Measurements from ENCODE around the gene NDUFB6. TPM values are rescaled to one million over a fixed set of nuclear protein-coding genes. Genes with fewer than 3 reads are reported as not detected.
A peak's percentile ranks its signal among the peaks of the same experiment; 100 is the strongest.
"Not testable (repeated sequence)": the region's sequence is repeated elsewhere in the genome, so short reads cannot be mapped to it uniquely, and the experiment has no call there.

NDUFB6 gene
- total RNA-seq, 1 experiment from 2014 or later, result 74.6 TPM

GRCh38 chr9:32551276-32552051, 21.5 kb downstream of the NDUFB6 start:
- no peaks in the 10 kb centered on the region for H3K4me1 ChIP-seq
- POLR2A ChIA-PET, result interaction anchor here (0.9 to 1.5 kb wide), 4 partner anchors 21 to 473 kb away, joined by 3 to 7 read pairs (median 6); partner anchors contain the start of genes ACO1, DNAJA1, NDUFB6 and RIGI
- no peaks in the 10 kb centered on the region for H3K9me3 ChIP-seq
- H3K36me3 ChIP-seq (ENCODE audit: control insufficient read depth, insufficient read depth, low read length), result no peaks in the 10 kb centered on the region
- no peaks in the 10 kb centered on the region for H3K27me3 ChIP-seq (replicated peaks; ENCODE audit: control insufficient read depth, insufficient read depth, low read length)
- Mint-ChIP-seq H3K9me3 (ENCODE audit: unreplicated experiment) (no peaks in the 10 kb centered on the region), H3K4me1 (ENCODE audit: low read depth, unreplicated experiment) (peaks cover 7% of the 10 kb centered on the region), H3K27ac (ENCODE audit: unreplicated experiment) (peak overlapping the region; percentile 96), H3K27me3 (ENCODE audit: insufficient read depth, unreplicated experiment) (no peaks in the 10 kb centered on the region), H3K4me3 (ENCODE audit: unreplicated experiment) (peak overlapping the region; percentile 93), H3K36me3 (ENCODE audit: insufficient read depth, unreplicated experiment) (peaks cover 31% of the 10 kb centered on the region)
- TF ChIP-seq CTCF (IDR thresholded peaks at IDR 0.05; ENCODE audit: insufficient read depth in 1 of 2, low read depth in 1 of 2, low read length in 1 of 2, severe bottlenecking in 1 of 2, unreplicated experiment in 1 of 2), result no peak
- H3K4me3 ChIP-seq (ENCODE audit: low read depth, low read length), result peak overlapping the region; percentile 87
- CTCF ChIA-PET, result interaction anchor here (1.3 to 3.1 kb wide), 5 partner anchors 21 to 172 kb away, joined by 3 to 25 read pairs (median 17); partner anchors contain the start of genes NDUFB6 and RIGI
- peak; percentile 18 to 58 for DNase-seq
- no TSS peak for BruUV-seq (replicated peaks)
- intact Hi-C loops (cut with micrococcal nuclease; ENCODE audit: unreplicated experiment), result loop anchor here (1.0 kb wide), 2 partner anchors 21 to 167 kb away; partner anchors contain the start of gene ACO1

- Mint-ChIP-seq H3K4me1 (ENCODE audit: low read depth, unreplicated experiment) (peaks cover 7% of the 10 kb centered on the region), H3K36me3 (ENCODE audit: insufficient read depth, unreplicated experiment) (peaks cover 31% of the 10 kb centered on the region), H3K27ac (ENCODE audit: unreplicated experiment) (peak overlapping the region; percentile 96), H3K9me3 (ENCODE audit: unreplicated experiment) (no peaks in the 10 kb centered on the region), H3K4me3 (ENCODE audit: unreplicated experiment) (peak overlapping the region; percentile 93), H3K27me3 (ENCODE audit: insufficient read depth, unreplicated experiment) (no peaks in the 10 kb centered on the region)
- H3K9me3 ChIP-seq, result no peaks in the 10 kb centered on the region
- ChIA-PET POLR2A (interaction anchor here (0.9 to 1.5 kb wide), 3 partner anchors 22 to 474 kb away, joined by 5 to 7 read pairs (median 6); partner anchors contain the start of genes ACO1, DNAJA1 and NDUFB6), CTCF (interaction anchor here (1.3 to 3.1 kb wide), 7 partner anchors 22 to 172 kb away, joined by 3 to 25 read pairs (median 11); partner anchors contain the start of genes ACO1, NDUFB6 and RIGI)
- H3K4me3 ChIP-seq (ENCODE audit: low read depth, low read length), result peak overlapping the region; percentile 87
- BruUV-seq (replicated peaks), result no TSS peak
- no peaks in the 10 kb centered on the region for H3K36me3 ChIP-seq (ENCODE audit: control insufficient read depth, insufficient read depth, low read length)
- H3K4me1 ChIP-seq, result no peaks in the 10 kb centered on the region
- no peaks in the 10 kb centered on the region for H3K27me3 ChIP-seq (replicated peaks; ENCODE audit: control insufficient read depth, insufficient read depth, low read length)
- DNase-seq, result peak; percentile 96 to 97
- intact Hi-C loops (cut with micrococcal nuclease; ENCODE audit: unreplicated experiment), result loop anchor here (1.0 kb wide), 1 partner anchor 24 kb away; the partner anchor contains the start of gene RIGI
- TF ChIP-seq CTCF (IDR thresholded peaks at IDR 0.05; ENCODE audit: insufficient read depth in 1 of 2, low read depth in 1 of 2, low read length in 1 of 2, severe bottlenecking in 1 of 2, unreplicated experiment in 1 of 2), result no peak
Measured at GRCh38 chr9:32550562-32551275, 22.2 kb downstream of the NDUFB6 start.

- BruUV-seq (replicated peaks), result TSS peak; percentile 22
- Mint-ChIP-seq H3K27ac (ENCODE audit: unreplicated experiment) (peak overlapping the region; percentile 96), H3K4me1 (ENCODE audit: low read depth, unreplicated experiment) (peaks cover 7% of the 10 kb centered on the region), H3K9me3 (ENCODE audit: unreplicated experiment) (no peaks in the 10 kb centered on the region), H3K36me3 (ENCODE audit: insufficient read depth, unreplicated experiment) (peaks cover 31% of the 10 kb centered on the region), H3K27me3 (ENCODE audit: insufficient read depth, unreplicated experiment) (no peaks in the 10 kb centered on the region), H3K4me3 (ENCODE audit: unreplicated experiment) (peak overlapping the region; percentile 93)
- ChIA-PET POLR2A (interaction anchor here (0.9 to 1.5 kb wide), 3 partner anchors 22 to 475 kb away, joined by 5 to 7 read pairs (median 6); partner anchors contain the start of genes ACO1, DNAJA1 and NDUFB6), CTCF (interaction anchor here (1.3 to 3.1 kb wide), 7 partner anchors 22 to 171 kb away, joined by 3 to 25 read pairs (median 11); partner anchors contain the start of genes ACO1, NDUFB6 and RIGI)
- no peaks in the 10 kb centered on the region for H3K27me3 ChIP-seq (replicated peaks; ENCODE audit: control insufficient read depth, insufficient read depth, low read length)
- peak in 1 of 2 experiments; percentile 7 for TF ChIP-seq CTCF (IDR thresholded peaks at IDR 0.05; ENCODE audit: insufficient read depth in 1 of 2, low read depth in 1 of 2, low read length in 1 of 2, severe bottlenecking in 1 of 2, unreplicated experiment in 1 of 2)
- H3K4me3 ChIP-seq (ENCODE audit: low read depth, low read length), result peak overlapping the region; percentile 87
- no peaks in the 10 kb centered on the region for H3K36me3 ChIP-seq (ENCODE audit: control insufficient read depth, insufficient read depth, low read length)
- intact Hi-C loops (cut with micrococcal nuclease; ENCODE audit: unreplicated experiment), result loop anchor here (1.0 kb wide), 1 partner anchor 24 kb away; the partner anchor contains the start of gene RIGI
- H3K4me1 ChIP-seq, result no peaks in the 10 kb centered on the region
- H3K9me3 ChIP-seq, result no peaks in the 10 kb centered on the region
- peak in 1 of 2 experiments; percentile 14 for DNase-seq
Measured at GRCh38 chr9:32550150-32550561, 22.8 kb downstream of the NDUFB6 start.

- H3K4me1 ChIP-seq; H3K4me3 ChIP-seq (ENCODE audit: low read depth, low read length); H3K36me3 ChIP-seq (ENCODE audit: control insufficient read depth, insufficient read depth, low read length); POLR2A ChIA-PET; BruUV-seq (replicated peaks); H3K4me3 Mint-ChIP-seq (ENCODE audit: unreplicated experiment); H3K4me1 Mint-ChIP-seq (ENCODE audit: low read depth, unreplicated experiment); intact Hi-C loops (cut with micrococcal nuclease; ENCODE audit: unreplicated experiment); H3K9me3 Mint-ChIP-seq (ENCODE audit: unreplicated experiment); H3K27ac Mint-ChIP-seq (ENCODE audit: unreplicated experiment); H3K9me3 ChIP-seq; H3K27me3 ChIP-seq (replicated peaks; ENCODE audit: control insufficient read depth, insufficient read depth, low read length); H3K27me3 Mint-ChIP-seq (ENCODE audit: insufficient read depth, unreplicated experiment); CTCF ChIA-PET; DNase-seq: not testable (repeated sequence)
- peaks cover 31% of the 10 kb centered on the region for H3K36me3 Mint-ChIP-seq (ENCODE audit: insufficient read depth, unreplicated experiment)
Measured at GRCh38 chr9:32548213-32548612, 24.7 kb downstream of the NDUFB6 start.
